Measurements from ENCODE around the gene BOD1L1.

The BOD1L1 gene

GRCh38 chr4:13522282-13523104 is 105.0 kb downstream of the BOD1L1 start:
- H3K27me3 ChIP-seq (replicated peaks; ENCODE audit: insufficient read depth, low read length): peaks cover 5% of the 10 kb centered on the region; the same call in 1 of the 2 replicates
- no peak overlapping the region for H3K4me2 ChIP-seq (ENCODE audit: low read depth, low read length)
- H3K4me3 ChIP-seq (ENCODE audit: low read length): no peak overlapping the region
- no peak overlapping the region for H3K27ac ChIP-seq (ENCODE audit: low read length)
- H3F3A ChIP-seq (ENCODE audit: insufficient read depth, low read length): no peaks in the 10 kb centered on the region
- H3K9me3 ChIP-seq (replicated peaks; ENCODE audit: insufficient read depth, low read length): no peaks in the 10 kb centered on the region
- H3K9me2 ChIP-seq (replicated peaks; ENCODE audit: insufficient read depth, low read length): no peaks in the 10 kb centered on the region
- H4K20me1 ChIP-seq (ENCODE audit: insufficient read depth, low read length): no peaks in the 10 kb centered on the region
- no peaks in the 10 kb centered on the region for H3K4me1 ChIP-seq (ENCODE audit: low read length)
- H3K9ac ChIP-seq (ENCODE audit: low read length): no peak overlapping the region
- H3K36me3 ChIP-seq (replicated peaks; ENCODE audit: insufficient read depth, low read length): no peaks in the 10 kb centered on the region
- H3K79me2 ChIP-seq (ENCODE audit: low read length): no peaks in the 10 kb centered on the region
- TF ChIP-seq EZH2phosphoT487 (IDR thresholded peaks at IDR 0.05; ENCODE audit: low read length): no peak
- TF ChIP-seq CTCF (IDR thresholded peaks at IDR 0.05; ENCODE audit: low read length): no peak
- no peak for TF ChIP-seq EZH2 (optimal IDR thresholded peaks at IDR 0.05; ENCODE audit: low read depth, low read length)
- DNase-seq: no peak
- H2AFZ ChIP-seq (ENCODE audit: low read length): no peak overlapping the region

DNA sequence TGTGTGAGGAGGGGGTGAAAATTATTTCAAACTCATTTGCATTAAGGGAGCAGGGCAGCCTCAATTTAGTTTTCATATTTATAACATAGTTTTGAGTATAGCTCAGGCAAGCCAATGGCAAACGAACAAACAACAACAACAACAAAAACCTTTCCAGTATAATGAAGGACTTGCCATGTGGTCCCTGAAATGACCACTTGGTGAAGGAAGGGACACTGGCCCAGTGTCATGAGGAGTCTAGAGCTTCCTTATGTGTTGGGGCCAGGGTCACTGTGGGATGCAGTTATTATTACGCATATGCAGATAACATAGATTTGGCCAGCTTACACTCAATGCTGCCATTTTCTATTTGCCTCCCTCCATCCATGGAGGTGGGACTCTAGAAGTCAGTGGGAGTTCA is 106.5 kb downstream of the BOD1L1 start:
- no peaks in the 10 kb centered on the region for H3K36me3 ChIP-seq (replicated peaks; ENCODE audit: insufficient read depth, low read length)
- no peaks in the 10 kb centered on the region for H3F3A ChIP-seq (ENCODE audit: insufficient read depth, low read length)
- H3K27ac ChIP-seq (ENCODE audit: low read length): no peak overlapping the region
- no peaks in the 10 kb centered on the region for H3K9me2 ChIP-seq (replicated peaks; ENCODE audit: insufficient read depth, low read length)
- no peaks in the 10 kb centered on the region for H4K20me1 ChIP-seq (ENCODE audit: insufficient read depth, low read length)
- no peaks in the 10 kb centered on the region for H3K9me3 ChIP-seq (replicated peaks; ENCODE audit: insufficient read depth, low read length)
- H2AFZ ChIP-seq (ENCODE audit: low read length): no peak overlapping the region
- no peak overlapping the region for H3K4me3 ChIP-seq (ENCODE audit: low read length)
- H3K4me2 ChIP-seq (ENCODE audit: low read depth, low read length): no peak overlapping the region
- no peak for DNase-seq
- no peak overlapping the region for H3K9ac ChIP-seq (ENCODE audit: low read length)
- H3K4me1 ChIP-seq (ENCODE audit: low read length): no peaks in the 10 kb centered on the region
- no peaks in the 10 kb centered on the region; the same call in 1 of the 2 replicates for H3K27me3 ChIP-seq (replicated peaks; ENCODE audit: insufficient read depth, low read length)
- TF ChIP-seq EZH2 (optimal IDR thresholded peaks at IDR 0.05; ENCODE audit: low read depth, low read length) (no peak), EZH2phosphoT487 (IDR thresholded peaks at IDR 0.05; ENCODE audit: low read length) (no peak), CTCF (IDR thresholded peaks at IDR 0.05; ENCODE audit: low read length) (no peak)
- H3K79me2 ChIP-seq (ENCODE audit: low read length): no peaks in the 10 kb centered on the region

Data from MM.1S (cell line).